ENCODE results near the gene LEPROT. TPM values are rescaled to one million over a fixed set of nuclear protein-coding genes. Genes with fewer than 3 reads are reported as not detected.

The LEPROT gene
- total and polyA plus RNA-seq, 7 donors = 14.9 to 34.5 (median 22.9) TPM

DNA sequence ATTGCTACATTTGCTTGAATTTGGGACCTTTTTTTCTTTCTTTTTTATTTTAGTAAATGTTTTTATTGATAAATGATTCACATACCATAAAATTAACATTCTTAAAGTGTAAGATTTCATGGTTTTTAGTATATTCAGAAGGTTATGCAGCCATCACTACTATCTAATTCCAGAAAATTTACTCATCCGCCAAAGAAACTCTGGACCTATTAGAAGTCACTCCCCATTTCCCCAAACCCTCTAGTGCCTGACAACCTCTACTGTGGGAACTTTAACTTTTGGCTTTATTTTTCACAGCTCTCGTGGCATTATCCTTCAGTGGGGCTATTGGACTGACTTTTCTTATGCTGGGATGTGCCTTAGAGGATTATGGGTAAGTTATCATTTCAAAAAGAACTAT is 4.5 kb downstream of the LEPROT start:
- no peak for TF ChIP-seq CTCF (IDR thresholded peaks at IDR 0.05)
- Histone ChIP-seq H3K27me3 (ENCODE audit: insufficient read depth in 3 of 3, low read length in 2 of 3) (no peaks in the 10 kb centered on the region), H3K36me3 (ENCODE audit: insufficient read depth in 1 of 2, low read depth in 1 of 2) (peaks cover 0 to 51% of the 10 kb centered on the region in 2 donors), H3K4me1 (peaks cover 30% of the 10 kb centered on the region), H3K4me3 (no peak overlapping the region), H3K9me3 (no peaks in the 10 kb centered on the region), H3K27ac (no peak overlapping the region)
- DNase-seq (no peak), ATAC-seq (no peak)
- intact Hi-C loops (cut with DNase I) = loop anchor here (10.0 kb wide), 2 partner anchors 170 to 360 kb away; no protein-coding TSS in a partner anchor
- 91 to 96% (median 94%) methylated on average over 2 of the region's 2 CpGs for WGBS, 3 donors

- Histone ChIP-seq H3K9me3 (no peaks in the 10 kb centered on the region), H3K27me3 (ENCODE audit: insufficient read depth in 3 of 3, low read length in 2 of 3) (no peaks in the 10 kb centered on the region), H3K27ac (no peak overlapping the region), H3K36me3 (ENCODE audit: insufficient read depth in 1 of 2, low read depth in 1 of 2) (peaks cover 0 to 58% of the 10 kb centered on the region in 2 donors), H3K4me3 (no peak overlapping the region), H3K4me1 (peaks cover 30% of the 10 kb centered on the region)
- no peak for TF ChIP-seq CTCF (IDR thresholded peaks at IDR 0.05)
- intact Hi-C loops (cut with DNase I) = loop anchor here (10.0 kb wide), 2 partner anchors 171 to 361 kb away; no protein-coding TSS in a partner anchor
- 91 to 96% (median 93%) methylated on average over 3 of the region's 3 CpGs for WGBS, 3 donors
- no peak for ATAC-seq
- no peak for DNase-seq
Measured at GRCh38 chr1:65425697-65426096, 5.2 kb downstream of the LEPROT start.

GRCh38 chr1:65429078-65429477 is 8.6 kb downstream of the LEPROT start:
- no peak for ATAC-seq
- Histone ChIP-seq H3K4me3 (no peak overlapping the region), H3K27me3 (ENCODE audit: insufficient read depth in 3 of 3, low read length in 2 of 3) (no peaks in the 10 kb centered on the region), H3K36me3 (ENCODE audit: insufficient read depth in 1 of 2, low read depth in 1 of 2) (peaks cover 0 to 88% of the 10 kb centered on the region in 2 donors), H3K27ac (peak overlapping the region; percentile 57), H3K9me3 (no peaks in the 10 kb centered on the region), H3K4me1 (peaks cover 13% of the 10 kb centered on the region)
- WGBS, 3 donors = 83 to 97% (median 92%) methylated on average over 2 of the region's 2 CpGs
- intact Hi-C loops (cut with DNase I) = loop anchor here (10.0 kb wide), 2 partner anchors 174 to 364 kb away; no protein-coding TSS in a partner anchor
- DNase-seq = no peak
- no peak for TF ChIP-seq CTCF (IDR thresholded peaks at IDR 0.05)

GRCh38 chr1:65429806-65430205 is 9.3 kb downstream of the LEPROT start:
- peaks cover 0 to 92% of the 10 kb centered on the region in 2 donors for H3K36me3 ChIP-seq (ENCODE audit: insufficient read depth in 1 of 2, low read depth in 1 of 2)
- H3K27me3 ChIP-seq (ENCODE audit: insufficient read depth in 3 of 3, low read length in 2 of 3) = no peaks in the 10 kb centered on the region
- ATAC-seq = peak in 1 of 4 donors; percentile 35
- no peak for DNase-seq
- peak overlapping the region; percentile 57 for H3K27ac ChIP-seq
- H3K9me3 ChIP-seq = no peaks in the 10 kb centered on the region
- TF ChIP-seq CTCF (IDR thresholded peaks at IDR 0.05) = no peak
- no peak overlapping the region for H3K4me3 ChIP-seq
- WGBS, 3 donors = 48 to 57% (median 55%) methylated on average over 7 of the region's 7 CpGs
- intact Hi-C loops (cut with DNase I) = loop anchor here (5.0 to 10.0 kb wide), 3 partner anchors 175 to 365 kb away; no protein-coding TSS in a partner anchor
- H3K4me1 ChIP-seq = peaks cover 7% of the 10 kb centered on the region

All from psoas muscle (tissue), 8 donors.